ENCODE results near the gene NAA80. TPM values are rescaled to one million over a fixed set of nuclear protein-coding genes. Genes with fewer than 3 reads are reported as not detected.

The NAA80 gene
- 7.5 and 9.4 TPM in 2 replicates for total RNA-seq
- long read RNA-seq = 0 reads

- peak; percentile 45 for TF ChIP-seq CTCF (IDR thresholded peaks at IDR 0.05; ENCODE audit: unreplicated experiment)
- H3K27ac Mint-ChIP-seq = peak within 1 kb of the TSS; percentile 98
- peak within 1 kb of the TSS; percentile 90 for H3K4me3 Mint-ChIP-seq (ENCODE audit: low read depth)
- H3K9me3 Mint-ChIP-seq (ENCODE audit: low read depth) = no peaks in the 10 kb centered on the region
- H3K4me1 Mint-ChIP-seq (ENCODE audit: low read depth) = peaks cover 17% of the 10 kb centered on the region
- no peaks in the 10 kb centered on the region for H3K36me3 Mint-ChIP-seq (ENCODE audit: insufficient read depth)
- H3K27me3 Mint-ChIP-seq = no peaks in the 10 kb centered on the region
- DNase-seq (ENCODE audit: low spot score, unreplicated experiment) = peak; percentile 98
These were observed at the start of gene NAA80, which contains the start of gene HYAL3 for GRCh38 chr3:50298836-50299637. Gene NAA80, minus strand, starts transcription at chr3:50299405. Its CDS starts 1,942 bp downstream, at chr3:50297463. Gene HYAL3, minus strand, starts transcription at chr3:50299405. Its CDS starts 3,803 bp downstream, at chr3:50295602.

GRCh38 chr3:50347187-50347813, 48.1 kb upstream of the NAA80 start:
- peaks cover 21% of the 10 kb centered on the region for H3K4me1 Mint-ChIP-seq (ENCODE audit: low read depth)
- no peak overlapping the region for H3K4me3 Mint-ChIP-seq (ENCODE audit: low read depth)
- no peak overlapping the region for H3K27ac Mint-ChIP-seq

GRCh38 chr3:50345586-50346234, 46.5 kb upstream of the NAA80 start, which contains the start of gene ZMYND10:
Gene ZMYND10, minus strand, starts transcription at chr3:50345732. Its CDS starts 153 bp downstream, at chr3:50345579.
- TF ChIP-seq CTCF (IDR thresholded peaks at IDR 0.05; ENCODE audit: unreplicated experiment) = no peak
- H3K36me3 Mint-ChIP-seq (ENCODE audit: insufficient read depth) = peaks cover 3% of the 10 kb centered on the region
- peak within 1 kb of the TSS; percentile 47 for H3K4me3 Mint-ChIP-seq (ENCODE audit: low read depth)
- peak within 1 kb of the TSS; percentile 8 for H3K27ac Mint-ChIP-seq
- peaks cover 48% of the 10 kb centered on the region for H3K27me3 Mint-ChIP-seq
- H3K9me3 Mint-ChIP-seq (ENCODE audit: low read depth) = no peaks in the 10 kb centered on the region
- no peak for DNase-seq (ENCODE audit: low spot score, unreplicated experiment)
- peaks cover 14% of the 10 kb centered on the region for H3K4me1 Mint-ChIP-seq (ENCODE audit: low read depth)

More at GRCh38 chr3:50347187-50347813, 48.1 kb upstream of the NAA80 start:
- no peaks in the 10 kb centered on the region for H3K9me3 Mint-ChIP-seq (ENCODE audit: low read depth)
- TF ChIP-seq CTCF (IDR thresholded peaks at IDR 0.05; ENCODE audit: unreplicated experiment) = peak; percentile 72
- peaks cover 33% of the 10 kb centered on the region for H3K27me3 Mint-ChIP-seq
- DNase-seq (ENCODE audit: low spot score, unreplicated experiment) = peak; percentile 46
- peaks cover 3% of the 10 kb centered on the region for H3K36me3 Mint-ChIP-seq (ENCODE audit: insufficient read depth)

GRCh38 chr3:50345008-50345407, 45.8 kb upstream of the NAA80 start:
- no peak overlapping the region for H3K27ac Mint-ChIP-seq
- peaks cover 51% of the 10 kb centered on the region for H3K27me3 Mint-ChIP-seq
- no peaks in the 10 kb centered on the region for H3K9me3 Mint-ChIP-seq (ENCODE audit: low read depth)
- H3K36me3 Mint-ChIP-seq (ENCODE audit: insufficient read depth) = peaks cover 3% of the 10 kb centered on the region
- H3K4me3 Mint-ChIP-seq (ENCODE audit: low read depth) = no peak overlapping the region
- H3K4me1 Mint-ChIP-seq (ENCODE audit: low read depth) = peaks cover 8% of the 10 kb centered on the region
- no peak for DNase-seq (ENCODE audit: low spot score, unreplicated experiment)
- no peak for TF ChIP-seq CTCF (IDR thresholded peaks at IDR 0.05; ENCODE audit: unreplicated experiment)
